Activated naive CD4-positive, alpha-beta T cell treated with anti-CD3 and anti-CD28 coated beads for 36 hours (primary cell): Measurements from ENCODE around the gene ABCC5. TPM values are rescaled to one million over a fixed set of nuclear protein-coding genes. Genes with fewer than 3 reads are reported as not detected.
"Not testable (repeated sequence)": the region's sequence is repeated elsewhere in the genome, so short reads cannot be mapped to it uniquely, and the experiment has no call there.

ENCODE experiments used
- CTCF ChIA-PET: fragments of 350-600 bp; sonication (Branson Sonifier 250); formaldehyde crosslinking; loops from one replicate; lab custom pipeline; 2021; ENCODE audit warnings: antibody characterized with exemption; lab: Charles Lee
- DNase-seq: peaks from one replicate; pipeline ENCODE4 v3.0.0-alpha.2; 2020
- H3K27ac Mint-ChIP-seq: one replicate; pipeline ENCODE4 v1.8.0; 2021; ENCODE audit warnings: mild to moderate bottlenecking, mixed read lengths
- H3K27me3 Mint-ChIP-seq: one replicate; pipeline ENCODE4 v1.8.0; 2021; ENCODE audit warnings: low read depth, mixed read lengths
- H3K36me3 Mint-ChIP-seq: one replicate; pipeline ENCODE4 v1.8.0; 2021; ENCODE audit warnings: low read depth, mixed read lengths
- H3K4me1 Mint-ChIP-seq: one replicate; pipeline ENCODE4 v1.8.0; 2021; ENCODE audit warnings: low read depth, mixed read lengths
- H3K4me3 Mint-ChIP-seq: one replicate; pipeline ENCODE4 v1.8.0; 2021; ENCODE audit warnings: mild to moderate bottlenecking, moderate library complexity, mixed read lengths
- H3K9me3 Mint-ChIP-seq: one replicate; pipeline ENCODE4 v1.8.0; 2021; ENCODE audit warnings: mixed read lengths
- intact Hi-C: fragments of 100-400 bp; cut with micrococcal nuclease; formaldehyde crosslinking; loops from one replicate; pipeline ENCODE4 v1.15.1; 2023
- total RNA-seq, 2 experiments: library from RNA; stranded (reverse); gene quantifications; one replicate each; pipeline ENCODE4 v1.2.3, GENCODE V29; 2021

ABCC5 gene
- 10 to 100 TPM; 11.2 to 12.0 TPM for total RNA-seq

DNA sequence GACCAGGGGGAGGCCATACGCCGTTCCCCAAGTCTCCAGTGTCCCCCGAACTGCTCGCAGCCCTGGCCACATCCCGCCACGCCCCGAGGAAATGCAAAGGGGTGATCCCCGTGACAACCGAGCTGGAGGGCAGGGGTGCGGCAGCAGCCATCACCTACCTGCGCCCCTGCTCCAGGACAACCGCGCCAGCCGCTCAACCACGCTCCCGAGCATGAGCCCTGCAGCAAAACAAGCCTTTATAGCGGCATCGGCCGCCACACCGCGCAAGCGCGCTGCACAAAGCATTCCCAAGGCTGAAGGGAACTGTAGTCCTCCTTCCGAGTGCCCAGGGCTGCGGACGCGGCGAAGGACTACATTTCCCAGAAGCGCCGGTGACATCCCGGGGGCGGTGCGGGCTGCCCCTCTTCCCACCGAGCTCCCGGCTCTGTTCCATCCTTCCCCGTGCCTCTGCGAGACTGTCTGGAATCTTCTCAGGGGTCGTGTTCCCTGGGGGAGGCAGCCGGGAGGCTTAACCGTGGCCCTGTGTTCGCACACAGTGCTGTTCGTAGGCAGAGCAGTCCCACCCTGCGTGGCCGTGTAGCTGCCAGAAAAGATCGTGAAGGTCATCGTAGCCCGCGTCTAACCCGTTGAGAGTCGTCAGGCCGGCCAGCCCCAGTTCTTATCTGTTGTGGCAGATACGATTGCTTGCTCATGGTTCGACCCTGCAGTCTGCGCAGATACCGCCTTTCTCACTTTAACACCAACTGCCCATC, at the start of gene ABCC5:
Gene ABCC5, minus strand, starts transcription at position 213 of the 752 bp plus-strand sequence. CDS start 3,492 bp downstream, outside the sequence.
- peaks cover 16% of the 10 kb centered on the region for H3K4me1 Mint-ChIP-seq
- peak within 1 kb of the TSS; percentile 77 for H3K27ac Mint-ChIP-seq
- CTCF ChIA-PET: interaction anchor here (0.5 to 2.0 kb wide), 9 partner anchors 11 to 141 kb away, joined by 3 to 12 read pairs (median 4); no protein-coding TSS in a partner anchor
- H3K4me3 Mint-ChIP-seq: peak within 1 kb of the TSS; percentile 98
- peak; percentile 88 for DNase-seq
- no peaks in the 10 kb centered on the region for H3K27me3 Mint-ChIP-seq
- H3K9me3 Mint-ChIP-seq: no peaks in the 10 kb centered on the region
- intact Hi-C loops: loop anchor here (1.0 to 5.0 kb wide), 9 partner anchors 114 to 549 kb away; partner anchors contain the start of genes AP2M1, EEF1AKMT4, EIF2B5 and PARL
- peaks cover 5% of the 10 kb centered on the region for H3K36me3 Mint-ChIP-seq

DNA sequence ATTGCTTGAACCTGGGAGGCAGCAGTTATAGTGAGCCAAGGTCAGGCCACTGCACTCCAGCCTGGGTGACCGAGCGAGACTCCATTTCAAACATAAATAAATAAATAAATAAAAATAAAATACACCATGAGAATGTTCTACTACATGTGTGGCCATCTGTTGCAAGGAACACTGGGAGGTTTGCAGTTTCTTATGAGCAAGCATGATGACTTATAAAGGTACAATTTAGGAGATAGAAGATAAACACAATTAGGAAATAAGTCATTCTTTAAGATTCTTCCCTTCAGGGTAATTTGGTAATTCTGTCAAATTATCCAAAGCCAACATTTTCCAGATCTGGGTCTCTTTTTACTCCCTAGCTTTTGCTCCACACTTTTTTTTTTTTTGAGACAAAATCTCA, 48.5 kb upstream of the ABCC5 start:
- intact Hi-C loops: no loop called here
- no peaks in the 10 kb centered on the region for H3K36me3 Mint-ChIP-seq
- no peak overlapping the region for H3K27ac Mint-ChIP-seq
- no peak for DNase-seq
- no peaks in the 10 kb centered on the region for H3K4me1 Mint-ChIP-seq
- CTCF ChIA-PET: no interaction called here
- peaks cover 4% of the 10 kb centered on the region for H3K27me3 Mint-ChIP-seq
- H3K4me3 Mint-ChIP-seq: no peak overlapping the region
- H3K9me3 Mint-ChIP-seq: peaks cover 6% of the 10 kb centered on the region

DNA sequence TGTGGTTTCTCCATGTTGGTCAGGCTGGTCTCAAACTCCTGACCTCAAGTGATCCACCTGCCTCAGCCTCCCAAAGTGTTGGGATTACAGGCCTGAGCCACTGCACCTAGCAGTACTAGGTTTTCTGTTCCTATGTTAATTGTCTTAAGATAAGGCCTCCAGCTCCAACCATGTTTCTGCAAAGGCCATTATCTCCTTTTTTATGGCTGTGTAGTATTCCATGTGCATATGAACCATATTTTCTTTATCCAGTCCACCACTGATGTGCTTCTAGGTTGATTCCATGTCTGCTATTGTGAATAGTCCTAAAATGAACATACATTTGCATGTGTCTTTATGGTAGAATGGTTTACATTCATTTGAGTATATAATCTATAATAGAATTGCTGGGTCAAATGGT, 45.0 kb upstream of the ABCC5 start:
- no peaks in the 10 kb centered on the region for H3K4me1 Mint-ChIP-seq
- no peaks in the 10 kb centered on the region for H3K36me3 Mint-ChIP-seq
- no peak for DNase-seq
- H3K27me3 Mint-ChIP-seq: no peaks in the 10 kb centered on the region
- H3K9me3 Mint-ChIP-seq: no peaks in the 10 kb centered on the region
- CTCF ChIA-PET: interaction anchor here (0.6 kb wide), 1 partner anchor 48 kb away, joined by 3 read pairs; no protein-coding TSS in a partner anchor
- no peak overlapping the region for H3K27ac Mint-ChIP-seq
- H3K4me3 Mint-ChIP-seq: no peak overlapping the region
- intact Hi-C loops: no loop called here

DNA sequence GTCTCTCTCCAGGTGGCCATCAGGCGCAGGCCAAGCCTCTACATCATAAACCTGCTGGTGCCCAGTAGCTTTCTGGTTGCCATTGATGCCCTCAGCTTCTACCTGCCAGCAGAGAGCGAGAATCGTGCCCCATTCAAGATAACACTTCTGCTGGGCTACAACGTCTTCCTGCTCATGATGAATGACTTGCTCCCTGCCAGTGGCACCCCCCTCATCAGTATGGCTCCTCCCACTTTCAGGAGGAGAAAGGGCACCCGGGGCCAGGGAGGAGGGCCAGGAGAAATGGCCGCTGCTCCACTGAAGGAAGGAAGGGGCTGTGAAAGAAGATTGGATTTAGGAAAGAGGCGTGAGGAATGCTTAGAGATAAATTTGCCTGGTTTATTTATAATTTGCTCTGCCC, 41.7 kb upstream of the ABCC5 start:
- intact Hi-C loops: no loop called here
- no peaks in the 10 kb centered on the region for H3K4me1 Mint-ChIP-seq
- no peak for DNase-seq
- H3K27me3 Mint-ChIP-seq: no peaks in the 10 kb centered on the region
- H3K4me3 Mint-ChIP-seq: no peak overlapping the region
- H3K36me3 Mint-ChIP-seq: no peaks in the 10 kb centered on the region
- H3K9me3 Mint-ChIP-seq: no peaks in the 10 kb centered on the region
- no peak overlapping the region for H3K27ac Mint-ChIP-seq
- CTCF ChIA-PET: no interaction called here

DNA sequence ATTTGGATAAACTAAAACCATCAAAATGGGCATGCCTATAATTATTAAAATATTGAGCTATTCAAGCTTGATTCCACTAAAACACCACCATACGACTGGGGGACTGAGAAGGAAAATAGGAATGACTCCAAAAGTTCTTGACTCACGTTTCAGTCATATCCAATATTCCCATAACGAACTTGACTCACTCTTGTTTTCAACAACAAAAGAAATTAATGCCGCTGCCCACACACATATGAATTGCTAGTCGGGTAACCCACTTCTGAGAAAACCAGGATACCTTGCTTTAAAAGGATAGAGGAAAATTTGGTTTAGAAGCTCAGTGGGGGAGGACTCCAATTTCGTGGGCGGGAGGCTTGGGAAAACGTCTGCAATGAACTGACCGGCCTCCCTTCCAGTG, 40.3 kb upstream of the ABCC5 start:
- no peaks in the 10 kb centered on the region for H3K4me1 Mint-ChIP-seq
- no peak for DNase-seq
- CTCF ChIA-PET: interaction anchor here (0.8 kb wide), 1 partner anchor 9 kb away, joined by 3 read pairs; no protein-coding TSS in a partner anchor
- H3K9me3 Mint-ChIP-seq: no peaks in the 10 kb centered on the region
- intact Hi-C loops: no loop called here
- no peaks in the 10 kb centered on the region for H3K36me3 Mint-ChIP-seq
- H3K27me3 Mint-ChIP-seq: no peaks in the 10 kb centered on the region
- H3K27ac Mint-ChIP-seq: no peak overlapping the region
- H3K4me3 Mint-ChIP-seq: no peak overlapping the region

DNA sequence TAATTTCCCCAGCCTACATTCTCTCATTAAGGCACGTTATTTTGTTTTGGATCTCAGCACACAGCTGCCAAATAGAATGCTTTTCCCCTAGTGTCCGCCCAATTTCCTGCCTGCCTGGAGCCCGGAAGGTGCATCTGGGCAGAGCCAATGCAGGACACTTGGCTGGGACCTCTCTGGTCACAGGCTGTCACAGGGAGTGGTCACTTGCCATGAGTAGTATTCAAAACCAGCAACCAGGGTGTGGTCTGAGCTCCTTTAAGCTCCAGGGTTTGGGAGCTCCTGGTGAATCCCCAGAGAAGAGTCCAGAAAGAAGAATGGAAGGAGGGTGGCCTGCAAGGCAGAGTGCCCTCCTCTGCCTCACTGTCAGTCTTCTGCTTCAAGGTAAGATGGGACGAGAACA, 35.1 kb upstream of the ABCC5 start, which contains the start of gene HTR3C:
Gene HTR3C, plus strand, starts transcription at position 281 of the 400 bp plus-strand sequence. Its CDS starts 34 bp downstream, at position 315.
- no peak within 1 kb of the TSS for H3K4me3 Mint-ChIP-seq
- no peaks in the 10 kb centered on the region for H3K36me3 Mint-ChIP-seq
- H3K4me1 Mint-ChIP-seq: no peaks in the 10 kb centered on the region
- peaks cover 2% of the 10 kb centered on the region for H3K27me3 Mint-ChIP-seq
- intact Hi-C loops: no loop called here
- H3K9me3 Mint-ChIP-seq: no peaks in the 10 kb centered on the region
- no peak for DNase-seq
- CTCF ChIA-PET: interaction anchor here (0.8 kb wide), 1 partner anchor 36 kb away, joined by 3 read pairs; no protein-coding TSS in a partner anchor
- H3K27ac Mint-ChIP-seq: no peak within 1 kb of the TSS

DNA sequence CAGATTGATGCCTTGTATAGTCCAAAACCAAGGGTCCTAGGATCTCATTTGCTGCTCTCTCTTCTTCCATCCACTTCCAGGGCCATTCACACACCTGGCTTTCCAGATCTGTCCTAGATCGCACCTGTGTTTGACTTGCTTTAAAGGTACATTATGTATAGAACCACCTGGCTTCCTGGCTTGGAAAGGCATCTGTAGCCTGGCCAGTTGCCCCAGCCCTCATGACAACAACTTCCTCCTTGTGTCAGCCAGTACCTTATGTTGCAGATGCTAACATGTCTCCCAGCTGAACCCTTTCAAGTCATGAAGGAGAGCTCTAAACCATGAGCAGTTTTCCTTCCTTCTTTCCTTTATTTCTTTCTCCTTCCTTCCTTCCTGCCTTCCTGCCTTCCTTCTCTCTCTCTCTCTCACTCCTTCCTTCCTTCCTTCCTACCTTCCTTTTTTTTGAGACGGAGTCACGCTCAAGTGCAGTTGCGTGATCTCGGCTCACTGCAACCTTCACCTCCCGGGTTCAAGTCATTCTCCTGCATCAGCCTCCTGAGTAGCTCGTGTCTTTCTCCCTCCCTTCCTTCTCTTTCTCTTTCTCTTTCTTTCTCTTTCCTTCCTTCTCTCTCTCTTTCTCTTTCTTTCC, 32.6 kb upstream of the ABCC5 start:
- H3K27ac Mint-ChIP-seq: no peak overlapping the region
- H3K9me3 Mint-ChIP-seq: no peaks in the 10 kb centered on the region
- no peak for DNase-seq
- CTCF ChIA-PET: interaction anchor here (1.4 kb wide), 1 partner anchor 11 kb away, joined by 4 read pairs; no protein-coding TSS in a partner anchor
- no peaks in the 10 kb centered on the region for H3K4me1 Mint-ChIP-seq
- H3K27me3 Mint-ChIP-seq: peaks cover 2% of the 10 kb centered on the region
- intact Hi-C loops: no loop called here
- no peaks in the 10 kb centered on the region for H3K36me3 Mint-ChIP-seq
- no peak overlapping the region for H3K4me3 Mint-ChIP-seq

DNA sequence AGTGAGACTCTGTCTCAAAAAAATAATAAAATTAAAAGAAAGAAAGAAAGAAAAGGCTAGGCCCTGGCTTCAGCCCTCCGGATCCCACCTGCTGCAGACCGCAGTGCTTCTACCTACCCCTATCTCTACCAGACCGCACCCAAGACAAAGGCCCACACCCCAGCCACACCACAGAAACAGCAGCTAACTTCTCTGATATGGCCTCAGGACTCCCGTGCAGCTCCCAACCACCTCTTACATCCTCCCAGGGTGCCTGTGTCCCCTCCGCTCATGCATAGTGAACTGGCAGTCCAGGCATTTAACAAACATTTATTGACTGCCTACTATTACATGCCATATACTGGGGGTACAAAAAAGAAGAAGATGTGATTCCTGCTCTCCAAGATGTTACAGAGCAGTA, 28.3 kb upstream of the ABCC5 start:
- Mint-ChIP-seq H3K27ac (no peak overlapping the region), H3K36me3 (no peaks in the 10 kb centered on the region), H3K27me3 (no peaks in the 10 kb centered on the region), H3K4me1 (no peaks in the 10 kb centered on the region), H3K9me3 (no peaks in the 10 kb centered on the region), H3K4me3 (no peak overlapping the region)
- intact Hi-C loops: no loop called here
- no peak for DNase-seq
- CTCF ChIA-PET: no interaction called here

DNA sequence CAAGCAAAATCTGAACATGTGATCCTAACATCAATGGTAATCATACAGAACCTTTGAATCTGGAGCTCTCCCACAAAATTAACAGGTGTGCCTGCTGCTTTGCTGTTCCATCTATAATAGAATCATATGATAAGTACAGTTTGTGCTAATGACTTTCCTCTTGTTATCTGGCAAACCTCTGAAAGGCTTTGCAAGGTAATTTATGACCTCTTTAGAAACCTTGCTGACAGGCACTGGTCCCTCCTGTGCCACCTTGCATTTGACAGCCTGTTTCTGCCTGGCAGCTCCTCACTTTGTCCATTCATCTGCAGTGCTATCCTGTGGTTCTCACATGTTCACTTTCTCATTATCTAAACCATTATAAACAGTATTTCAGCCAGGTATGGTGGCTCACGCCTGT, 24.9 kb upstream of the ABCC5 start:
- intact Hi-C loops: loop anchor here (5.0 kb wide), 1 partner anchor 40 kb away; no protein-coding TSS in a partner anchor
- Mint-ChIP-seq H3K9me3 (no peaks in the 10 kb centered on the region), H3K27me3 (no peaks in the 10 kb centered on the region), H3K27ac (no peak overlapping the region), H3K4me3 (no peak overlapping the region), H3K4me1 (no peaks in the 10 kb centered on the region), H3K36me3 (no peaks in the 10 kb centered on the region)
- CTCF ChIA-PET: interaction anchor here (0.6 kb wide), 1 partner anchor 167 kb away, joined by 4 read pairs; no protein-coding TSS in a partner anchor
- DNase-seq: no peak

DNA sequence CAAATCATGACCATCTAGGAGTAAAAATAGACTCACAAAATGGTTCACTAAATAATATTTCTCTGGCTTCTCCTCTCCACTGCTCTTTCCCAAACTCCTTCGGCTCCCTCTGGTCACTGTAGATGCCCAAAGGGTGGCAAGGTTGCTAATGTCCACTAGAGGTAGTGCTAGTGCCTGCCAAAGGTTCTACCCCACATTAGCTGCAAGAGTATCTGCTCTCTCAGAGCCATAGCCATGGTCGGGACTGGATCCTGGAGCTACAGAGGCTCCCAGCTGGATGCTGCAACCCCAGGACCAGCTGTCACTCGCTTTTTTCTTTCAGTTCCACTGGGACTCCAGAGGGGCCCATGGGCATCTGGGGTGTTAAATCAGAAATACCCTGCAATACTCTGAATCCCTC, 22.3 kb upstream of the ABCC5 start:
- Mint-ChIP-seq H3K4me3 (no peak overlapping the region), H3K27ac (no peak overlapping the region), H3K36me3 (no peaks in the 10 kb centered on the region), H3K27me3 (no peaks in the 10 kb centered on the region), H3K4me1 (no peaks in the 10 kb centered on the region), H3K9me3 (no peaks in the 10 kb centered on the region)
- intact Hi-C loops: loop anchor here (5.0 kb wide), 1 partner anchor 42 kb away; no protein-coding TSS in a partner anchor
- no peak for DNase-seq
- CTCF ChIA-PET: no interaction called here

DNA sequence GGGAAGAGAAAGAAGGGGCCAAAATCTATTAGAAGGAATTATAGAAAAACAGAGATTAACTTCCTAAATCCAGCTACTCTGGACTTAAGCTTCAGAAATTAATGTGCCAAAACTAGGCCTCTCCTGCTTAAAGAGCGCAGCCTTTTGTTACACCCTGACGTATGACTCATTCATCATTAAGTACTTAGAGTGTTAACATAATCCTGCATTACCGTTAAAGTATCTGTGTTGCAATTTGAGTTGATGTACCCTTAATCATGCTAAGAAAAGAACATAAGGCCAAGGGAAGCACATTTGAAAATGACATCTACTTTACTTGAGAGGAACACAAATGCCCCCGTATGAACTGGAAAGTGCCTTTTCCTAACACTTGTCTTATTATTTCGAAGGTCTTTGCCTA, 21.7 kb upstream of the ABCC5 start:
- DNase-seq: no peak
- CTCF ChIA-PET: interaction anchor here (0.5 kb wide), 1 partner anchor 615 kb away, joined by 3 read pairs; no protein-coding TSS in a partner anchor
- no peaks in the 10 kb centered on the region for H3K4me1 Mint-ChIP-seq
- intact Hi-C loops: no loop called here
- no peak overlapping the region for H3K4me3 Mint-ChIP-seq
- no peaks in the 10 kb centered on the region for H3K27me3 Mint-ChIP-seq
- no peak overlapping the region for H3K27ac Mint-ChIP-seq
- no peaks in the 10 kb centered on the region for H3K36me3 Mint-ChIP-seq
- H3K9me3 Mint-ChIP-seq: no peaks in the 10 kb centered on the region

DNA sequence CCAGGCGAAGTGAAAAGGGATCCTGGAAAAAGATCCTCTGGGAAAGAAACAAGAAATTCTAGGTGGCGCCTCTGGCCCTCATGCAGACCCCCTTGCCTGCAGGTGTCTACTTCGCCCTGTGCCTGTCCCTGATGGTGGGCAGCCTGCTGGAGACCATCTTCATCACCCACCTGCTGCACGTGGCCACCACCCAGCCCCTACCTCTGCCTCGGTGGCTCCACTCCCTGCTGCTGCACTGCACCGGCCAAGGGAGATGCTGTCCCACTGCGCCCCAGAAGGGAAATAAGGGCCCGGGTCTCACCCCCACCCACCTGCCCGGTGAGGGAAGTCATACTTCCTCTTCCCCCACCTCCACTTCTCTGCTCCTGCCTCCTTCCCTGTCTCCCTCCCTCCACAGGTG, 20.6 kb upstream of the ABCC5 start:
- intact Hi-C loops, H3K4me1 Mint-ChIP-seq, H3K9me3 Mint-ChIP-seq, H3K27me3 Mint-ChIP-seq, CTCF ChIA-PET, DNase-seq, H3K27ac Mint-ChIP-seq, H3K36me3 Mint-ChIP-seq, H3K4me3 Mint-ChIP-seq: not testable (repeated sequence)
